ENCODE data around the gene HS1BP3. TPM values are rescaled to one million over a fixed set of nuclear protein-coding genes. Genes with fewer than 3 reads are reported as not detected.

Gene HS1BP3
- total RNA-seq, 1 donor from 2014 or later: 8.9 TPM

- Mint-ChIP-seq H3K4me1 (peaks cover 2% of the 10 kb centered on the region), H3K36me3 (ENCODE audit: low read depth) (no peaks in the 10 kb centered on the region), H3K9me3 (no peaks in the 10 kb centered on the region), H3K27ac (no peak overlapping the region), H3K27me3 (peaks cover 47% of the 10 kb centered on the region), H3K4me3 (no peak overlapping the region)
- DNase-seq: no peak
- intact Hi-C loops (cut with micrococcal nuclease): no loop called here
Measured at GRCh38 chr2:20670315-20671035, 19.6 kb upstream of the HS1BP3 start.

DNA sequence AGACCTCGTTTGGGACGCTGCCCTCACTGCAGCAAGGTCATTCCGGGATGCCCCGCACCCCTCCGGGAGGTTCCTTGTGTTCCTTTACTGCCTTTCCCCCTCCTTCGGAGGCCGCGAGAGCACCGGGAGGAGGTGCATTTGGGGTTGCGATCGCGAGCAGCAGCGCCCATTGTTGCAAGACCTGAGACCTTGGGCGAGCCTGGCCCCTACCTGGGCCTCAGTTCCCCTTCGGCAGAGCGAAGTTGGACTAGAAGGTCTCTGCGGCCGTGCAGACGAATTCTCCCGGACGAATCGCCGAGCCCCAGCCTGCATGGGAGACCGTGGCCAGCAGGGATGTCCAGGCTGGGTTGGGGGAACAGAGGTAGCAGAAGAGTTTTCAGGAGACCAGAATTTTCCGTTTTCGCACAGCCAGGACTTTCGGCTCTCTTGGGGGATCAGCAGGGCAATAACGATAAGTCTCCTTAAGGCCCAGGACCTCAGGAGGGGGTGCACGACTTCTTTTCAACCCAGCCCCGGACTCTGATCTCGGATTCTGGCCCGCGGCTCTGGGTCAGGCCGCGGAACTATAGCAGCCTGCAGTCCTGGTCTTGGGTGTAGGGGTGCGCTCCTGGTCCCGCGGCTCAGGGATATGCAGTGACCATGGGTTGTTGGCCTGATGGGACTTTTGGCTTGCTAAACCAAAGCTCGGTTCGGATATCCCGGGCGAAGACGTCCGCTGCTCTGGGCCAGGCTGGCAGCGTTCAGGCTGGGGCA, 18.8 kb upstream of the HS1BP3 start:
- Mint-ChIP-seq H3K4me3 (no peak overlapping the region), H3K27ac (no peak overlapping the region), H3K4me1 (peaks cover 2% of the 10 kb centered on the region), H3K36me3 (ENCODE audit: low read depth) (no peaks in the 10 kb centered on the region), H3K27me3 (peaks cover 54% of the 10 kb centered on the region), H3K9me3 (no peaks in the 10 kb centered on the region)
- intact Hi-C loops (cut with micrococcal nuclease): loop anchor here (10.0 kb wide), 1 partner anchor 85 kb away; no protein-coding TSS in a partner anchor
- DNase-seq: no peak

DNA sequence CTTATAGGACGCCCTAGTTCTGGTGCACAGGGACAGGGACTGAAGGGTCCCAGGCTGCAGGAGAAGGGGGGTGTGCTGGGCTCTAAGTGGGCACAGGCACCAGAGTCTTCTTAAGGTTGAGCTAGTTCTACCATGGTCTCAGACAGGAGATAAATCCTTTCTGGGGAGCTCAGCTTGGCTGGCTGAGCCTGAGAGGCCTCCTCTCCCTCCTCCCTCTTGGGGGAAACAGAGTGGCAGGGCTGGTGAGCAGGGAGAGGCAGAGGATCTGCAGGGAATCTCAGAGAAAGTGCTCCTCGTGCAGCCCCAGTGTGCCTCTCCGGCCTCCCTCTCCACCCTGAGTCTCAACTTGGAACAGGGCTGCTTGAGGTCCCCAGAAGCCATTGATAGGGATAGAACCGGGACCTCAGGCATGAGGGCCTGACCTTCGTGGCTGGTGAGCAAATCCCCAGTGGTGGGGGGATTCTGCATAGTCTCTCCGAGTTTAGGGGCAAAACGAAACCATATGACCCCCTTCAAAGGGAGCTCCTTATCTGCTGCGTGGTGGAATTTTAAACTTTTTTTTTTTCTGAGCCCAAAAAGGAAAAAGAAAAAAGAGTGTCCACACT, 18.1 kb upstream of the HS1BP3 start:
- intact Hi-C loops (cut with micrococcal nuclease): loop anchor here (10.0 kb wide), 1 partner anchor 86 kb away; no protein-coding TSS in a partner anchor
- Mint-ChIP-seq H3K27me3 (peaks cover 62% of the 10 kb centered on the region), H3K4me3 (no peak overlapping the region), H3K27ac (no peak overlapping the region), H3K36me3 (ENCODE audit: low read depth) (no peaks in the 10 kb centered on the region), H3K9me3 (no peaks in the 10 kb centered on the region), H3K4me1 (peaks cover 2% of the 10 kb centered on the region)
- DNase-seq: no peak

- no peak for DNase-seq
- no peak overlapping the region for H3K27ac Mint-ChIP-seq
- H3K9me3 Mint-ChIP-seq: no peaks in the 10 kb centered on the region
- peaks cover 2% of the 10 kb centered on the region for H3K4me1 Mint-ChIP-seq
- intact Hi-C loops (cut with micrococcal nuclease): loop anchor here (10.0 kb wide), 1 partner anchor 86 kb away; no protein-coding TSS in a partner anchor
- H3K36me3 Mint-ChIP-seq (ENCODE audit: low read depth): no peaks in the 10 kb centered on the region
- peaks cover 67% of the 10 kb centered on the region for H3K27me3 Mint-ChIP-seq
- peak overlapping the region; percentile 52 for H3K4me3 Mint-ChIP-seq
Measured at GRCh38 chr2:20668451-20668850, 17.6 kb upstream of the HS1BP3 start.

DNA sequence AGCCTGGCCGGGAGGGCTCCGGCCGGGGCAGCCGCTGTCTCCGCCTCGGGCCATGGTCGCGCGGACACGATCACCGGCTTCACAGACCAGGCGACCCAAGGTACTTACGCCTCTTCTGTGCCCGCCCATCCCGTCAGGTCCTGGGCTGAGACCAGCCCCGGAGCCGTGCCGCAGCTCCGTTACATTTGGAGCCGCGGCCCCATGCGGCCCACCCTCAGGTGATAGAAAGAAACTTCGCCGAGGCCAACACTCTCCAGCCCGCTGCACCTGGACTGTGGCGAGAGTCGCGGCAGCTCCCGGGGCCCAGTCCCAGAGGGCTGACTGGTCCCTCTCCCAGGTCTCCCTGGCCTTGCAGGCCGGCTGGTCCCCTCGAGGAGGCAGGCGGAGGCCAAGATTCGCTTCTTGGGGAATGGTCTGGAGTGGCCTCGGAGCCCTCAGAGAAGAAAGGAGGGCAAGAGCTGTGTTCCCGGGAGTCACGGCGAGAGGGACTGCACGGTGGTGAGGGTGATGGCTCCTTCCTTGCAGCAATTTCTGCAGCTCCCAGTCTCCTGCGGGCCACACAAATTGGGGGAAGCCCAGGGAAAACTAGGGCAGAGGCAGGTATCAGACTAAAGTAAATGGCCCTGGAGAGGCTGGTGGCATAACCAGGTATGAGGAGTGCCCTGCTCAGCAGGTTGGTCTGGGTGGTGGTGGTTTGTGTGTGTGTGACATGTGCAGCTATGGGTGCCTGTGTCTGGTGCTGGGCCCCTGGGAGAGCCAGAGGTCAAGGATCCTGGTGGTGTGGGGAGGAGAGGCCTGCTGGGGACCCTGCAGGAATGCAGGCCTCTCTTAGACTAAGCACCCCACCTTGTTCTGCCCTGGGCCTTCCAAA, 16.9 kb upstream of the HS1BP3 start:
- intact Hi-C loops (cut with micrococcal nuclease): loop anchor here (10.0 kb wide), 1 partner anchor 87 kb away; no protein-coding TSS in a partner anchor

GRCh38 chr2:20667151-20667530, 16.2 kb upstream of the HS1BP3 start:
- no peak for DNase-seq
- intact Hi-C loops (cut with micrococcal nuclease): loop anchor here (10.0 kb wide), 1 partner anchor 88 kb away; no protein-coding TSS in a partner anchor
- peak overlapping the region; percentile 21 for H3K4me3 Mint-ChIP-seq
- no peaks in the 10 kb centered on the region for H3K9me3 Mint-ChIP-seq
- no peaks in the 10 kb centered on the region for H3K36me3 Mint-ChIP-seq (ENCODE audit: low read depth)
- peaks cover 69% of the 10 kb centered on the region for H3K27me3 Mint-ChIP-seq
- H3K27ac Mint-ChIP-seq: no peak overlapping the region
- H3K4me1 Mint-ChIP-seq: peaks cover 2% of the 10 kb centered on the region

More for the DNA sequence above, 16.9 kb upstream of the HS1BP3 start:
- H3K27me3 Mint-ChIP-seq: peaks cover 66% of the 10 kb centered on the region
- H3K4me3 Mint-ChIP-seq: peak overlapping the region; percentile 52
- peaks cover 2% of the 10 kb centered on the region for H3K4me1 Mint-ChIP-seq
- H3K27ac Mint-ChIP-seq: no peak overlapping the region
- H3K9me3 Mint-ChIP-seq: no peaks in the 10 kb centered on the region
- no peak for DNase-seq
- no peaks in the 10 kb centered on the region for H3K36me3 Mint-ChIP-seq (ENCODE audit: low read depth)

DNA sequence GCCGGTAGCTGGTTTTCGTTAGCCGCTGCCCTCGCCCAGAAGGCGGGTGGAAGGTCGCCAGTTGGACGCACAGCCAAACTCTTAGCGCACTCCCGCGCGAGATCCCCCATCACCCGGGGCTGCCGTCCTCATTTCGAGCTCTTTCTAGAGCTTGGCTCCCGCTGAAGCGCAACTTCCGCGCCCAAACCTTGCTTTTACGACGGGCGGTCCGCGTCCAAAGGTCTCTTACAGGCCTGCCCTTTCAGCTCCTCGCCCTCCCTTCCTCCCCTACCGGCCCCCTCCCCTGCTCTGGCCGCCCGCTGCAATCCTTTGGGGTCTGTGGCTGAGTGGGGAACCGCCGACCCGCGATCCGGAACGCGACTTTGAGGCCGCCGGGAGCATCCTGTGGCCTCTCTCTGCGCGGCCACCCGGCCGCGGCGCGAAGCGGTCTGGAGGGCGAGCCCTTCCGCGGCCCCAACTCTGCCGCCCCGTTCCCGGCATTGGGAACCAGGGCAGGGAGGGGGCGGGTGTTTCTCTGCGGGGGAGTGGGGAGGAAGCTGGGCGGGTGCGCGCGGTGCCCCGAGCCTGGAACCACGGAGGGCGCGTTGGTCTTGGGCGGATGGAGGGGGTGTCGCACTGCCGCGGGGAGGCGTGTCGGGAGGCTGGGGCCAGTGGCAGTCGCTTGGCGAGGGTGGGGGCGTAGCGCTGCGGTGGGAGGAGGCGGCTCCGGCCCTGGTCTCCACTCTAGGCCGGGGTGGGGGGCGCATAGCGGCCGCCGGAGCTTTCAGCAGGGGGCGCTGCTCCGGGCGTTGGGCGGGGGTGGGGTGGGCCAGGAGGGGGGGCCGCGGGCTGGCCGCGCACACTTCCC, 15.6 kb upstream of the HS1BP3 start, which contains the start of gene GDF7:
Gene GDF7 (plus strand): TSS at position 841 of the 847 bp plus-strand sequence. CDS start 96 bp downstream, outside the sequence.
- intact Hi-C loops (cut with micrococcal nuclease): loop anchor here (10.0 kb wide), 1 partner anchor 88 kb away; no protein-coding TSS in a partner anchor
- Mint-ChIP-seq H3K9me3 (no peaks in the 10 kb centered on the region), H3K36me3 (ENCODE audit: low read depth) (no peaks in the 10 kb centered on the region), H3K4me1 (peaks cover 2% of the 10 kb centered on the region), H3K4me3 (peak within 1 kb of the TSS; percentile 78), H3K27ac (no peak within 1 kb of the TSS), H3K27me3 (peaks cover 70% of the 10 kb centered on the region)
- peak; percentile 75 for DNase-seq

DNA sequence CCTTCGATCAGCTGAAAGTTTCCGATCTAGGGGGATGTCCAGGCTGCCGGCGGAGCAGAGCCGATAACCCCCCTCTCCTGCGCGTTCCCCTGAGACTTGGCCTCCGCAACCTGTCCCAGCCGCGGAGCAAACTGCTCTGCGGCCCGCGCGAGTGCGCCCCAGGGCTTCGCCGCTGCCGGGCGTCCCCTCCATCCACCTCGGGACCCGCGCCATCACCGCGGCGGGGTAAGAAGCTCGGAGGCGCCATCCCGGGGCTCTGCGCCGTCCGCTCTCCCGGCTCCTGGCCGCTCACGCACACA, 15.1 kb upstream of the HS1BP3 start:
- intact Hi-C loops (cut with micrococcal nuclease): loop anchor here (10.0 kb wide), 1 partner anchor 89 kb away; no protein-coding TSS in a partner anchor
- Mint-ChIP-seq H3K9me3 (no peaks in the 10 kb centered on the region), H3K36me3 (ENCODE audit: low read depth) (no peaks in the 10 kb centered on the region), H3K4me3 (peak overlapping the region; percentile 78), H3K27me3 (peaks cover 73% of the 10 kb centered on the region), H3K4me1 (peaks cover 2% of the 10 kb centered on the region), H3K27ac (no peak overlapping the region)
- DNase-seq: no peak

GRCh38 chr2:20665243-20666004, 14.5 kb upstream of the HS1BP3 start:
- Mint-ChIP-seq H3K27ac (no peak overlapping the region), H3K4me1 (peaks cover 2% of the 10 kb centered on the region), H3K4me3 (peak overlapping the region; percentile 78), H3K36me3 (ENCODE audit: low read depth) (no peaks in the 10 kb centered on the region), H3K9me3 (no peaks in the 10 kb centered on the region), H3K27me3 (peaks cover 79% of the 10 kb centered on the region)
- no peak for DNase-seq
- intact Hi-C loops (cut with micrococcal nuclease): loop anchor here (10.0 kb wide), 1 partner anchor 89 kb away; no protein-coding TSS in a partner anchor

DNA sequence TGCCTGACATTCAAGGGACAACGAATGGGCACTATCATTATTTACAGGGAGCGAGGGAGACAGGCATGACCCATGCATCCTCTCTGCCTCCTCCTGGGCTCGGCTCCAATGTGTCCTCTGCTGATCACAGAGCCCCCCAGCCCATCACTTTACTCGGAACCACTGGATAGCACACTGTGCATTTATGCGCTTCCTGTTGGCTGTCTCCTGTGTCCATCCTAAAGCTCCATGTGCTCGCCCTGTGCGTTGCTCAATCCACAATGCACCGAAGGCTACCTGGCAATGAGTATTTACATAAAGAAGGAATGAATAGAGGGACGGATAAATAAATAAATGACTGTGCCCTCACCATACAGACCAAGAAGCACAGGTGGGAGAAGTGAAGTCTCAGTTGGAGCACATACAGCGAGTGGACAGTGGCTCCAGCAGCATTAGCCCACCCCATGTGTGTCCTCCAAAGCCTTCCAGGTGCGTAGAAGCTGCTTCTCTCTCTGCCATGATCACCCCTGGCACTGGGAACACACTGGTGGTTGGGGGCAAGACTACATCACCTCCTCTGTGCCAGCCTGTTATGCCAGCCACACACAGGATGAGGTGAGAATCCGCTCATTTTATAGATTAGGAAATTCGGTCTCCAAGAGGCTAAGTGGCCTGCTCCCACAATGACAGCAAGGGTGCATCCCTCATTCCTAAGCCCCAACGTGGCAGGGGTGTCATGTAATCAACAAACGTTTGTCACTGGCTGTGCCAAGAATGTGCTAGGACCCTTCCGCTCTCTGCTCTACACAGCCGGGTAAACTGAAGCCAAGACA, 13.7 kb upstream of the HS1BP3 start:
- H3K4me3 Mint-ChIP-seq: no peak overlapping the region
- intact Hi-C loops (cut with micrococcal nuclease): loop anchor here (10.0 kb wide), 1 partner anchor 90 kb away; no protein-coding TSS in a partner anchor
- no peaks in the 10 kb centered on the region for H3K36me3 Mint-ChIP-seq (ENCODE audit: low read depth)
- H3K4me1 Mint-ChIP-seq: peaks cover 2% of the 10 kb centered on the region
- H3K9me3 Mint-ChIP-seq: no peaks in the 10 kb centered on the region
- H3K27me3 Mint-ChIP-seq: peaks cover 81% of the 10 kb centered on the region
- no peak overlapping the region for H3K27ac Mint-ChIP-seq
- DNase-seq: no peak

DNA sequence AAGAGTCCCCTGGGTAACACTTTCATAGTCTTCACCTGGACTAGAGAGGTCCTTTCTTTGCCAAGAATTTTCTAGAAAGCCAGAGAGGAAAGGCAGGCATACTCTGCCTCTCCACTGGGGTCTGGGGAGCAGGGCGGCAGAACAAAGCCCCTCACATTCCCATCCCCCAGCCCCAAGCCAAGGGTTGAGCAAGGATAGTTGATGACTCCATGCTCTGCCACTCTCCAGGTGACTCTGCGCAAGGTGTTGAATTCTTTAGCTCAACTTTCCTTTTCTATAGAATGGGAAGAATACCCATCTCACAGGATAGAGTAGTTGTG, 13.1 kb upstream of the HS1BP3 start:
- no peak overlapping the region for H3K4me3 Mint-ChIP-seq
- no peak for DNase-seq
- peaks cover 79% of the 10 kb centered on the region for H3K27me3 Mint-ChIP-seq
- peaks cover 2% of the 10 kb centered on the region for H3K4me1 Mint-ChIP-seq
- intact Hi-C loops (cut with micrococcal nuclease): loop anchor here (10.0 kb wide), 1 partner anchor 91 kb away; no protein-coding TSS in a partner anchor
- H3K9me3 Mint-ChIP-seq: no peaks in the 10 kb centered on the region
- no peaks in the 10 kb centered on the region for H3K36me3 Mint-ChIP-seq (ENCODE audit: low read depth)
- H3K27ac Mint-ChIP-seq: no peak overlapping the region

All from activated CD4-positive, alpha-beta T cell treated with anti-CD3 and anti-CD28 coated beads, Interleukin-2, amount 10 ng/mL, durations not matched to agents 24 days and 14 days (primary cell).